Left cardiac atrium (tissue), 4 donors: ENCODE measurements around the gene IFRD1. TPM values are rescaled to one million over a fixed set of nuclear protein-coding genes. Genes with fewer than 3 reads are reported as not detected.

Source experiments
- ATAC-seq, 2 donors: fragments of 200-7000 bp; cut with Tn5 transposase; one replicate each; pipeline ENCODE4 v1.9.1; 2020; ENCODE audit warnings: mild to moderate bottlenecking in 2 of 2, moderate library complexity in 2 of 2
- DNase-seq: peaks from one replicate; pipeline ENCODE4 v3.0.0-alpha.2; 2020
- intact Hi-C, 2 donors: fragments of 100-400 bp; cut with DNase I; formaldehyde crosslinking; loops; one replicate each; pipeline versions ENCODE4 v1.14.1 to v1.15.1; 2022 to 2023
- long read RNA-seq: library from polyadenylated mRNA; unstranded; transcript quantifications from one replicate; pipeline ENCODE4 v2.0.0, GENCODE V29; 2021
- total RNA-seq, 2 donors: library from RNA; stranded (reverse); fragmentation: NEBNext Ultra II Directional; extraction: Animal tissue kit (Norgen Biotek cat#: 25700); gene quantifications; one replicate each; pipeline ENCODE4 v1.2.1, GENCODE V29; 2021
- donor health status: DM: no; HTN: yes; CAD: no.
- donor health status: DM: no; HTN: yes; CAD: no; lungs with severe emphysema.
- donor health status: DM: yes; HTN: yes; CAD: no.
- donor health status: Dilated cardiomyopathy.

Gene IFRD1, protein sequence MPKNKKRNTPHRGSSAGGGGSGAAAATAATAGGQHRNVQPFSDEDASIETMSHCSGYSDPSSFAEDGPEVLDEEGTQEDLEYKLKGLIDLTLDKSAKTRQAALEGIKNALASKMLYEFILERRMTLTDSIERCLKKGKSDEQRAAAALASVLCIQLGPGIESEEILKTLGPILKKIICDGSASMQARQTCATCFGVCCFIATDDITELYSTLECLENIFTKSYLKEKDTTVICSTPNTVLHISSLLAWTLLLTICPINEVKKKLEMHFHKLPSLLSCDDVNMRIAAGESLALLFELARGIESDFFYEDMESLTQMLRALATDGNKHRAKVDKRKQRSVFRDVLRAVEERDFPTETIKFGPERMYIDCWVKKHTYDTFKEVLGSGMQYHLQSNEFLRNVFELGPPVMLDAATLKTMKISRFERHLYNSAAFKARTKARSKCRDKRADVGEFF
- 10 to 100 TPM; 22.2 to 42.2 TPM for total RNA-seq
- long read RNA-seq, transcript IFRD1-202 (12 exons, 2,290 nt): major isoform, 60 of 70 reads
- long read RNA-seq, partial matches to known transcripts: 0 of 70 reads
- long read RNA-seq, other reads (novel, unspliced or antisense): 10 of 70 reads

GRCh38 chr7:112449902-112450806 lies at the start of gene IFRD1:
IFRD1 (plus strand) TSS chr7:112450460; CDS start chr7:112450689, 229 bp downstream.
- intact Hi-C loops: loop anchor here in 1 of 2 donors (5.0 kb wide), 1 partner anchor 47 kb away; no protein-coding TSS in a partner anchor
- ATAC-seq (peak; percentile 91 to 96), DNase-seq (peak; percentile 99)

DNA sequence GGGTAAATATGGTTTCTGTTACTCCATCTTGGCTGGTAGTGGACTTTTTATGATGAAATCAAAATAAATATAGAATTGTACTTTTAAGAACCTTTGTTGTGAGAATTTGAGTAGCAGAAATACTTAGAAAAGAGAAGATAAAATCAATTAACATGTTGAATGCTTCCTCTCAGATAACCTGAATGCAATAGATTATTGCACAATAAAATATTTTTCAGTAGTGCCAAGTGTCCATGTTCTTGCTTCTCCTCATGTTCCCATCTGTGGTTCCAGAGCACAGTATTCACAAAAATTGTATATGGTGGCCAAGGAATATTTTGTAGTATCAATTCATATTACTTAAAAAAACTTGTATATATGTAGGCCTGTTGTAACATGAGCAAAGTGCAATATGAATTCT lies 45.9 kb upstream of the IFRD1 start:
- DNase-seq (no peak), ATAC-seq (no peak)
- intact Hi-C loops: loop anchor here in 1 of 2 donors (10.0 kb wide), 1 partner anchor 450 kb away; no protein-coding TSS in a partner anchor

DNA sequence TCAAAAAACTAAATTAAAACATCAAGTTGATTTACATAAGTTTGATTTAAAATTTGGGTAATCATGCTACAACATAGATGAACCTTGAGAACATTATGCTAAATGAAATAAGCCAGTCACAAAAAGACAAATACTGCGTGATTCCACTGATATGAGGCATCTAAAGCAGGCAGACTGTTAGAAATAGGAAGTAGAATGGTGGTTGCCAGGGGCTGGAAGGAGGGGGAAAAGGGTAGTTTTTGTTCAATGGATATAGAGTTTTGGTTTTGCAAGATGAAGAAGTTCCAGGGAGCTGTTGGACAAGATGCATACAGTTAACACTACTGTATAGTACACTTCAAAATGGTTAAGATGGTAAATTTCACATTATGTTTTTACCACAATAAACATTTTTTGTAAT lies 45.0 kb upstream of the IFRD1 start:
- intact Hi-C loops: loop anchor here in 1 of 2 donors (10.0 kb wide), 1 partner anchor 450 kb away; no protein-coding TSS in a partner anchor
- DNase-seq: no peak
- no peak for ATAC-seq

- ATAC-seq: no peak
- DNase-seq: no peak
- intact Hi-C loops: loop anchor here in 1 of 2 donors (10.0 kb wide), 1 partner anchor 452 kb away; no protein-coding TSS in a partner anchor
These were observed 43.0 kb upstream of the IFRD1 start for GRCh38 chr7:112407261-112407660.

GRCh38 chr7:112410092-112410491 lies 40.2 kb upstream of the IFRD1 start:
- DNase-seq (no peak), ATAC-seq (no peak)
- intact Hi-C loops: loop anchor here in 1 of 2 donors (5.0 to 10.0 kb wide), 2 partner anchors 85 to 348 kb away; no protein-coding TSS in a partner anchor

- intact Hi-C loops: loop anchor here in 1 of 2 donors (5.0 to 10.0 kb wide), 2 partner anchors 84 to 349 kb away; no protein-coding TSS in a partner anchor
- DNase-seq (peak; percentile 35), ATAC-seq (peak; percentile 76 to 77)
These were observed 39.0 kb upstream of the IFRD1 start for GRCh38 chr7:112411186-112411795.

GRCh38 chr7:112414855-112415490 lies 35.3 kb upstream of the IFRD1 start:
- ATAC-seq (peak in 1 of 2 donors; percentile 67), DNase-seq (no peak)
- intact Hi-C loops: loop anchor here in 1 of 2 donors (5.0 to 10.0 kb wide), 3 partner anchors 80 to 663 kb away; no protein-coding TSS in a partner anchor

DNA sequence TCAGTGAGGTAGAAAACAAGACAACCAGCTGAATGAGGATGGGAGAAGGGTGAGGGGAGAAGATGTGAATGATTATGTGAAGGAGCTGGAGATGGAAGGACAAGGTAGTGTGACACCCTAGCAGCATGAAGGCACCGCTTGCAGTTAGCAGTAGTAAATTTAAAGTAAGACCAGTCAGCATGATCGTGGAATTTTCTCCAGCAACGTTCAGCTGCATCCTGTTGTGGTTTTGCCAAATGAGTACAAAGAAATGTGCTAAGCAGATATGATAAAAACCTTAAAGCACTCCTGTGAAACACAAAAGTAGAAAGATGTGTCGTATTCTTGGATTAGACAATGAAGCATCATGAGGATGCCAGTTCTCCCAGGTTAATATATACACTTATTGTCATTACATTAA lies 34.1 kb upstream of the IFRD1 start:
- DNase-seq (no peak), ATAC-seq (no peak)
- intact Hi-C loops: loop anchor here in 1 of 2 donors (5.0 to 10.0 kb wide), 2 partner anchors 79 to 664 kb away; no protein-coding TSS in a partner anchor

- no peak for DNase-seq
- no peak for ATAC-seq
- intact Hi-C loops: loop anchor here in 1 of 2 donors (5.0 to 10.0 kb wide), 2 partner anchors 75 to 667 kb away; no protein-coding TSS in a partner anchor
These were observed 30.6 kb upstream of the IFRD1 start for GRCh38 chr7:112419543-112420130.

DNA sequence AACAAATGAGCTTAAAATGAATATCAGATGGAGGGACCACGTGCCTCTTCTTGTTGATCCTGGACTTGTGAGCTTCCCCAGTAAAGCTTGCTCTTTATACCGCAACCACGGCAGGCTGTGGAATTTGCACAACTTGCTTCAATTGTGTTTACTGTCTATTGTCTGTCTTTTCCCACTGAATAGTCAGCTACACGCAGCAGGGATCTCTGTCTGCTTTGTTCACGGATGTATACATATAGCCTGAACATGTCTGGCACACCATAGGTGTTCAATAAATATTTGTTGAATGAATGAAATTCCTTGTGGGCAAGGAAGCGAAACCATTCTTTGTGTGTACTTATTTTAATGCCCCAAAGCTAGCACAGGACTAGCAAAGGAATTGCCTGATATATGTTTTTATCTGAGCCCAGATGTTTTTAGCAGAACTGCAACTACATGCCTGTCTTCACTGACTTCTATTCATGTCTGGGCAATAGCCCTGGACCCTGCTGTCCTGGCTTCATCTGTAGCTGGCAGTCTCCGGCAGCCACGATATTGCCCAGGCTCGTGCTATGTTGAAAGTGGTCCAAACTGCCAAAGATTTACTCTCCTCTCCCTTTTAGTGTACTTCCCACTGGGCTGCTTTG lies 29.9 kb upstream of the IFRD1 start:
- DNase-seq (no peak), ATAC-seq (no peak)
- intact Hi-C loops: no loop called here

GRCh38 chr7:112421666-112422486 lies 28.4 kb upstream of the IFRD1 start:
- ATAC-seq (peak in 1 of 2 donors; percentile 31), DNase-seq (no peak)
- intact Hi-C loops: no loop called here

DNA sequence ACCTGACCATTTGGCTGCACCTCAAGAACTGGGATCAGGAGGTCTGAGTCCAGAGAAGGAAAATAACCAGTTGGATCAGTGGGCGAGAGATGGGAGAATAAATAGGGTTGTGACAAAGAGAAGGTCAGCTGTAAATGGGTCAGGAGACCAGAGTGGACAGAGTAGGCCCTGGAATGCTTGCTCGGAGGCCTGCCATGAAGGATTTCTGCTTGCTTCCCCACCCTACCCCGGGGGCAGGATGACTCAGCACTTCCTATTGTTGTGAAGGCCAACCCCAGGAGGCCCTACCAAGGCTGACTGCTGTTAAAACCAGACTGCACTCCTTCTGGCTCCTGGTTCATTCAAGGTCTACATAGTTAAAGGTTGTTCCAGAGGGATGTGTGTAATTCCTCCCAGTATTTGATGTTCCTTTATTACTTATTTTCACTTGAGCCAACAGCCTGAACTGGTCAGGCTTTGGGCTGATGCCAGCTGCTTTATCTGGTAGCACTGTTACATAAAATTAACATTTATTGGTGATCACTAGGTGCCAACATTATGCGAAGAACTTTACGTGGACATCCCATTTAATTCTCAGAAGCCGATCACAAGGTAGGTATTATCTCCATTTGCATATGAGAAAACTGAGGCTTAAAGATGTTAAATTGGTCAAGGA lies 27.3 kb upstream of the IFRD1 start:
- peak; percentile 89 to 94 for ATAC-seq
- intact Hi-C loops: no loop called here

GRCh38 chr7:112423987-112424386 lies 26.3 kb upstream of the IFRD1 start:
- ATAC-seq (no peak), DNase-seq (no peak)
- intact Hi-C loops: no loop called here

More for the DNA sequence above, 27.3 kb upstream of the IFRD1 start:
- peak; percentile 83 for DNase-seq

DNA sequence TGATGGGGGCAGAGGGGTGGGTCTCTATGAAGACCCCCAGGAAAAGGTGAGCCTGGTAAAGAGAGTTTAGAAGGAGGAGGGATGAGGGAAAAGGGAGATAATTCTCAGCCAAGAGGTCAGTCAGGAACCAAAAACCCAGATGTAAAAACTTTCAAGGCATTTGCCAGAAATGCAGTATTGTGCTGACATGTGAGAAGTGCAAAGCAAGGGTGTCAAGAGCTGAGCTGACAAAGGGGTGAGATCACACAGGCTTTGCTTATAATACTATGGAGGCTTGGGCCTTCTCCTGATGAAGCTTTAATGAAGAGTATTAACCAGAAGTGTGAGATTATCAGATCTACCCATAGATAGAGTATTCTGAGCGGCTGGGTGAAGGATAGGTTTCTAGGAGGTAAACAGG lies 22.3 kb upstream of the IFRD1 start:
- peak in 1 of 2 donors; percentile 61 for ATAC-seq
- intact Hi-C loops: no loop called here
- DNase-seq: no peak

DNA sequence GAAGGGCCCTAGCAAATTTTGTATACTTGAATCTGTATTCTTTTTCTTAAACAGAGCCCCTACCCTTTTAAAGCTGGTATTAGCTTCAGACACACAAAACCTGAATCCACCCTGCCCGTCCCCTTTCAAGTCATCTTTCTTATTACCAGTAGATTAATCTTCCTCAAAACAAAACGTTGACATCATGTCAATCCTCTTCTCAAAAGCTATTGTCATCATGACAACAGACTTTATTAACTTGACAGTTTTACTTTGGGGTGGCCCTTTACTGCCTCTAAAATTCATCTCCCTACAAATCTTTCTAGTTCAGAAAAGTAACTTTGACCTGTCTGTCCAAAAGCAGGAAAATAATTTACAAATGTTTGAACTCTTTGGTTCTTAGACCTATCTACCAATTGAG lies 21.5 kb upstream of the IFRD1 start:
- intact Hi-C loops: no loop called here
- ATAC-seq: no peak
- no peak for DNase-seq

DNA sequence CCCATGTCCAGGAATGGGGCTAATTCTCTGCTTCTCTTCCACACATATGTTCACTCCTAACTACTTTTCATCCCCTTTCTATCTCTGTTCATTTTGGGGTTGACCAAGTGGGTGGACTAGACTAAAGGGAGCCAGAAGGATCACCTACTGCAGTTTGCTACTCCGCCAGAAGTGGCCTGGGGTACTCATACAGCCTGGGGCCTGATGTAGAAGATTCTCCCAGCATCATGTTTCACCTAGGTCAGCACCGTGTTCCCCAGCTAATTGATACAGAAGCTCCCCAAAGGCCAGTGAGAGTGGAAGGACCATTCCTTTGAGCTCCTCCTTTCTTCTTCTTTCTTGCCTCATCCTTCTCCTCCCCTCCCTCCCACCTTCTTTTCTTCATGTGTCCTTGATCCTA lies 19.6 kb upstream of the IFRD1 start:
- DNase-seq: no peak
- intact Hi-C loops: no loop called here
- no peak for ATAC-seq
